GM21723 (cell line): ENCODE results near the gene CMPK2.

ENCODE experiments used
- ATAC-seq: cut with Tn5 transposase; IDR thresholded peaks from one replicate; pipeline ENCODE4 v1.9.1; 2021; ENCODE audit warnings: mild to moderate bottlenecking, moderate library complexity; ENCODE audit not compliant: unreplicated experiment

The CMPK2 gene

DNA sequence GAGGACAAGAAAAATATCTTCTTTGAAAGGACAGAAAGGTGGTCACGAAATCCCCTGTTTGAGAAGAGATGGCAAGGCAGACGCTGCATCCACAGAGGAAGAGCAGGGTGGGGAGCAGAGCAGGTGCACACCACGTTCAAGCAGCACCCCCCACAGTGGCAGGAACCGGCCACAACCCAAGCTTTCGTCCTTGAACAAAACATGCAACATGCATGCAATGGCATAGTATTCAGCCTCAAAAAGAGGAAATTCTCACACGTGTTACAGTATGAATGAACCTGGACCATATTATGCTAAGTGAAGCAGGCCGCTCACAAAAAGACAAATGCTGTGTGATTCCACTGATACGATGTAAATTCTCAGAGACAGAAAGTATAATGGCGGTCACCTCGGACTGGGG, 51.4 kb downstream of the CMPK2 start:
- no peak for ATAC-seq

DNA sequence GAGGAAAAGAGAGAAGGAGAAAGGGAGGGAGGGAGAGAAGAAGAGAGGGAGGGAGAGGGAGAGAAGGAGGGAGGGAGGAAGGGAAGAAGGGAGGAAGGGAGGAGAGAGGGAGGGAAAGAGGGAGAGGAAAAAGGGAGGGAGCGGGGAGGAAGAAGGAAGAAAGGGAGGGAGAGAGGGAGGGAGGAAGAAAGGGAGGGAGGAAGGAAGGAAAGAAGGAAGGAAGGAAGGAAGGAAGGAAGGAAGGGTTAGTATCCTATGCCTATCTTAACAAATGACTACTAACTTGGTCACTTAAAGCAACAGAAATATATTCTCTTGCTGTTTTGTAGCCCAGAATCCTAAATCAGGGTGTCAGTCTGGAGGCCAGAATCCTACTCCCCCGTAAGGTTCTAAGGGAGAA, 52.1 kb downstream of the CMPK2 start:
- no peak for ATAC-seq

DNA sequence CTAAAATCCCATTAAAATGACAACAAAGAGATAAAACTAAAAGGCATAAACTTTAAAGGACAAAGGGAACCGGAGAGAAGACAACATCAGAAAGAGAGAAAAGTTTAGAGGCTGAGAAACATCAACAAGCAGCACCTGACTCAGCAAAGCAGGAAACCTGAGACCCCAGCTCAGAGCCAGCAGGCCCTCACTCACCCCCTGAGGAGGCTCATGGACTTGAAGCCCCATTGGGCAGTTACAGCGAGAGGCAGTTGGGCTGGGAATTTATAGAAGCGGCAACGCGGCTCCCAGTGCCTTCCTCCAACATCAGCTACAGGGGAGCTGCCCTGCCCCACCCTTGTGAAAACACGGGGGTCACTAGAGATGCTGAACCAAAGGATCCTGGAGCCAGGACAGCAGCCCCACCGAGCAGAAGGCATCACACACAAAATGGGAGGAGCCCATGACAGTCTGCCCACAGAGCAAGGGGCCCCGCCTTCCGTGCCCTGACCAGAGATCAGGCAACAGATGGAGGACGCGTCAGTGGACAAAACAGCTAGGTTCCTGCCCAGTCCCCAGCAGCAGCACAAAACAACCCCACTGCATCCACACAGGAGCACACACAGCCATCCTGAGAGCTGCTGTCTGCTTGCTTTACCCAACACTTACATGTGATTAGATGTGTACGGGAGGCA, 52.7 kb downstream of the CMPK2 start:
- no peak for ATAC-seq

DNA sequence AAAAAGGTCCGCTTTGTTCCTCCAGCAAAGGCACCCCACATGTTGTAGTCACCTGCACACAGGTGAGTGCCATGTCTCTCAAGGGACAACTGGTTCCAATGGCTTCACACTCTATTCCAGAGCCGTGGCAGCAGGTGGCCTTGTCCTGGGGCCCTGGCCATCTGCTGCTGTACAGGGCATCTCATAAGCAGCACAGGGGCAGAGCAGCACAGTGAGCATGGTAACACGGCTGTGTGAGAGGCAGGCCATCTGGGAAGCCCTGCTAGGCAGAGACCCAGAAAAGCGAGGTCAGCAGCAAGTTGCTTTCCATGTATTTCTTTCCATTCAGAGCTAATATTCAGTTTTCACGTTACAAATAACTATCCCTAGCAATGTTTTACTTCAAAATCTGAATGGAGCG, 54.7 kb downstream of the CMPK2 start:
- no peak for ATAC-seq

DNA sequence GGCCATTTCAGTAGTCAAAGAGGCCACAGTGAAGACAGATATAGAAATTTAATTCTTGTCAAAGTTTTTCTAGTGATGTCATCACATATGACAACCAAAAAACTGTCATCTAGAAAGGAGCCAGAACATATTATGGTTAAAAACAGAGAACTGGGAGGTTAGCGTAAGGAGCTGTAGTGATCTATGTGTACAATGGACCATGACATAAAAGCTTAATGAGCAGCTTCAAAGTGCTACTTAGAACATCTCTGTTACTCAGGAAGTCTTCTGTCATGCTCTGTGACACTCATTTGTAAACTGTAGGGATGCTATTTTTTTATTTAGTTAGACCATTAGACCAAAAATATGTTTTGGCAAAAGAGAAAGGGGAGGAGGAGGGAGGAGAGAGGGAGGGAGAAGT, 57.3 kb downstream of the CMPK2 start:
- no peak for ATAC-seq

DNA sequence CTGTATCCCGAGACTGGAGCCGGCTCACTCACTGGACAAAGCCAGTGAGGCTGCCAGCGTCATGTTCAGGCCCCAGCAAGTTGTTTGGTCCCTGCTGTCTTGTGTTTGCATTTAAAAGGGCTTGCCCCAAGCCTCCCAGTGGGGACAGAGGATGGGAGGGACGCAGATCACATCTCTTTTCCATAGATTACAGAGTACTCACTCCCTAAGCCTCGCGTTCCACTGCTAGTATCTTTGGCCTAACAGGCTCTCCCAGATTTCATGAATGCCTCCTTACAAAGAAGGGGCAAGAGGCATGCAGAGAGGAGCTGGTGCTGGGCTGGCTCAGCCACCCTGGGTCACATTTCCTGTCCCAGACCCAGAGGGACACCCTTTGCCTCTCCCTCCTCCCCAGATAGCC, 59.1 kb downstream of the CMPK2 start:
- no peak for ATAC-seq

DNA sequence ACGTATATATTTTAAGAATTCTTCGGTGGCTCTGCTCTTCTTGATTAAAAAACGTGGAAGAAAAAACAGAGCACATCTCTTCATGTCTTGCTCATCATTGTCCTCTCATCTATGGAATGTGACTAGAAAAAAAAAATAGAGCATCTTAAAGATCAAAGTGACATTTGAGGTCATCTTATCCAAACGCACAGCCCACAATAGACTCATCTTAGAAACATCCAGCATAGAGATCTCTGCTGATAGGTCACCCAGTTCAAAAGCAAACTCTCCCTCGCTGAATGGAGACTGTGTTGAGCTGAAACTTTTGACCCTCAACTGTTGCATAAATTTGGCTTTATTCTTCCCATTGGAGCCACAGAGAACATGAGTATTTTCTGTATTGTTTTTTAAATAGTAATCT, 65.2 kb downstream of the CMPK2 start:
- ATAC-seq = no peak
